WTC11 (cell line): ENCODE data around the gene DCXR. TPM values are rescaled to one million over a fixed set of nuclear protein-coding genes. Genes with fewer than 3 reads are reported as not detected.

Source experiments
- ATAC-seq: fragments of 200-7000 bp; cut with Tn5 transposase; 2 replicates; pipeline ENCODE4 v1.10.0; 2021; ENCODE audit warnings: mild to moderate bottlenecking, moderate library complexity
- CTCF ChIA-PET: fragments of 300-600 bp; sonication (Branson Sonifier 250); formaldehyde crosslinking; loops from one replicate; lab custom pipeline; 2021; ENCODE audit warnings: antibody characterized with exemption; lab: Charles Lee
- POLR2A ChIA-PET: fragments of 350-600 bp; sonication (Branson Sonifier 250); formaldehyde crosslinking; loops from one replicate; lab custom pipeline; 2021; ENCODE audit warnings: antibody characterized with exemption; lab: Charles Lee
- DNase-seq: peaks from one replicate; pipeline ENCODE4 v3.0.0; 2021; ENCODE audit warnings: low spot score
- H3K27ac Mint-ChIP-seq: 2 replicates; pipeline ENCODE4 v1.8.0; 2021; ENCODE audit warnings: mixed read lengths
- H3K27me3 Mint-ChIP-seq: 2 replicates; pipeline ENCODE4 v1.8.0; 2021; ENCODE audit warnings: low read depth, mild to moderate bottlenecking, moderate library complexity, mixed read lengths
- H3K36me3 Mint-ChIP-seq: 2 replicates; pipeline ENCODE4 v1.8.0; 2021; ENCODE audit warnings: mixed read lengths
- H3K4me1 Mint-ChIP-seq: 2 replicates; pipeline ENCODE4 v1.8.0; 2022; ENCODE audit warnings: mixed read lengths
- H3K4me3 Mint-ChIP-seq: 2 replicates; pipeline ENCODE4 v1.8.0; 2021; ENCODE audit warnings: mild to moderate bottlenecking, moderate library complexity, mixed read lengths
- H3K9me3 Mint-ChIP-seq: 2 replicates; pipeline ENCODE4 v1.8.0; 2021; ENCODE audit warnings: mixed read lengths
- CBFB ChIP-seq: sonication (generic); formaldehyde crosslinking; IDR thresholded peaks from 2 replicates; pipeline ENCODE4 v1.8.1; 2022; ENCODE audit warnings: mild to moderate bottlenecking, low read depth, missing genetic modification reagents
- FOXK1 ChIP-seq: sonication (generic); formaldehyde crosslinking; IDR thresholded peaks from 2 replicates; pipeline ENCODE4 v1.8.0; 2022; ENCODE audit warnings: mild to moderate bottlenecking, moderate library complexity, missing genetic modification reagents
- HMGA2 ChIP-seq: fragments of 250-450 bp; sonication (Bioruptor Pico); IDR thresholded peaks from 2 replicates; pipeline ENCODE4 v1.4.0; 2021; ENCODE audit warnings: mild to moderate bottlenecking, moderate library complexity
- IRF2 ChIP-seq: sonication (generic); formaldehyde crosslinking; IDR thresholded peaks from 2 replicates; pipeline ENCODE4 v1.8.0; 2022; ENCODE audit warnings: low read depth, missing genetic modification reagents, borderline replicate concordance
- KAT7 ChIP-seq: sonication (generic); formaldehyde crosslinking; IDR thresholded peaks from 2 replicates; pipeline ENCODE4 v1.8.1; 2023; ENCODE audit warnings: missing genetic modification reagents, mild to moderate bottlenecking, borderline replicate concordance
- MXD4 ChIP-seq: fragments of 250-450 bp; sonication (Bioruptor Pico); IDR thresholded peaks from 2 replicates; pipeline ENCODE4 v1.8.0; 2021; ENCODE audit warnings: mild to moderate bottlenecking, moderate library complexity, borderline replicate concordance
- NFE2L1 ChIP-seq: sonication (generic); formaldehyde crosslinking; IDR thresholded peaks from 2 replicates; pipeline ENCODE4 v1.8.1; 2023; ENCODE audit warnings: missing genetic modification reagents
- NR1H2 ChIP-seq: sonication (generic); formaldehyde crosslinking; IDR thresholded peaks from 2 replicates; pipeline ENCODE4 v1.9.0; 2021; ENCODE audit warnings: mild to moderate bottlenecking, moderate library complexity, missing genetic modification reagents
- TEAD1 ChIP-seq: sonication (generic); formaldehyde crosslinking; IDR thresholded peaks from 2 replicates; pipeline ENCODE4 v1.8.0; 2022; ENCODE audit warnings: mild to moderate bottlenecking, missing genetic modification reagents
- USF2 ChIP-seq: sonication (generic); formaldehyde crosslinking; IDR thresholded peaks from 2 replicates; pipeline ENCODE4 v1.8.1; 2023; ENCODE audit warnings: mild to moderate bottlenecking, missing genetic modification reagents, moderate library complexity
- ZBTB43 ChIP-seq: sonication (generic); formaldehyde crosslinking; IDR thresholded peaks from 2 replicates; pipeline ENCODE4 v1.8.1; 2023; ENCODE audit warnings: mild to moderate bottlenecking, missing genetic modification reagents
- ZNF396 ChIP-seq: fragments of 250-450 bp; sonication (Bioruptor Pico); IDR thresholded peaks from 2 replicates; pipeline ENCODE4 v1.8.0; 2021; ENCODE audit warnings: mild to moderate bottlenecking, moderate library complexity, borderline replicate concordance
- ZNF532 ChIP-seq: fragments of 250-450 bp; sonication (Bioruptor Pico); IDR thresholded peaks from 2 replicates; pipeline ENCODE4 v1.9.0; 2021; ENCODE audit warnings: mild to moderate bottlenecking, borderline replicate concordance
- ZNF671 ChIP-seq: fragments of 250-450 bp; sonication (Bioruptor Pico); IDR thresholded peaks from 2 replicates; pipeline ENCODE4 v1.8.0; 2021; ENCODE audit warnings: mild to moderate bottlenecking
- total RNA-seq: library from RNA; stranded (reverse); gene quantifications from 3 replicates; pipeline ENCODE4 v1.2.3, GENCODE V29; 2021
- TF ChIP-seq, protein P1 (sequence below): sonication (generic); formaldehyde crosslinking; IDR thresholded peaks from 2 replicates; pipeline ENCODE4 v1.8.0; 2023; ENCODE audit warnings: mild to moderate bottlenecking, missing genetic modification reagents
- TF ChIP-seq, protein P2 (sequence below): sonication (generic); formaldehyde crosslinking; IDR thresholded peaks from 2 replicates; pipeline ENCODE4 v1.8.0; 2022; ENCODE audit warnings: mild to moderate bottlenecking, missing genetic modification reagents

DCXR gene
- total RNA-seq, 1 experiment from 2014 or later: 130 TPM

DNA sequence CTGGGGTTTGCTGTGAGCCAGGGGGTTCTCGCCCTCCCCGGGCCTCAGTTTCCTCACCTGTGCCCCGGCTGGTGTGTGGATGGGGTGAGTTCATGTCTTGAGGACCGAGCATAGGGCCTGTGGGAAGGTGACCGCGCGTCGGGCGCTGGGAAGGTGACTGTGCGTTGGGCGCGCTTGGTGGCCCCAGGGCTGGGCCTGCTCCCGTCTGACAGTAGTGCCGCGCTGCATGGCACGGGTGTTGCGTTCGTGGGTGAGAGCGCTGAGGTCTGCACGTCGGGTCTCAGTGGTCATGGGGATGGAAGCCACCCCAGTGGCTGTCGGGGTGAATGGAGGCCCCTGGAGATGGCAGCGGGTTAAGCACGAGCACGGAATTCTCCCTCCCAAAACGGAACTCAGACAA lies 50.9 kb downstream of the DCXR start:
- H3K27me3 Mint-ChIP-seq: no peaks in the 10 kb centered on the region
- peaks cover 8% of the 10 kb centered on the region for H3K4me1 Mint-ChIP-seq
- H3K9me3 Mint-ChIP-seq: no peaks in the 10 kb centered on the region
- DNase-seq (no peak), ATAC-seq (no peak)
- no peak overlapping the region for H3K4me3 Mint-ChIP-seq
- peaks cover 22% of the 10 kb centered on the region for H3K36me3 Mint-ChIP-seq
- TF ChIP-seq USF2 (no peak), MXD4 (CRISPR knock-in tag) (no peak), FOXK1 (CRISPR knock-in tag) (no peak), IRF2 (CRISPR knock-in tag) (no peak), KAT7 (no peak), ZNF396 (CRISPR knock-in tag) (no peak), TEAD1 (CRISPR knock-in tag) (no peak), NR1H2 (CRISPR knock-in tag) (no peak), ZBTB43 (CRISPR knock-in tag) (no peak), HMGA2 (CRISPR knock-in tag) (no peak), NFE2L1 (CRISPR knock-in tag) (no peak), ZNF532 (CRISPR knock-in tag) (no peak), CBFB (CRISPR knock-in tag) (no peak), ZNF671 (CRISPR knock-in tag) (no peak)
- TF ChIP-seq, protein P1, sequence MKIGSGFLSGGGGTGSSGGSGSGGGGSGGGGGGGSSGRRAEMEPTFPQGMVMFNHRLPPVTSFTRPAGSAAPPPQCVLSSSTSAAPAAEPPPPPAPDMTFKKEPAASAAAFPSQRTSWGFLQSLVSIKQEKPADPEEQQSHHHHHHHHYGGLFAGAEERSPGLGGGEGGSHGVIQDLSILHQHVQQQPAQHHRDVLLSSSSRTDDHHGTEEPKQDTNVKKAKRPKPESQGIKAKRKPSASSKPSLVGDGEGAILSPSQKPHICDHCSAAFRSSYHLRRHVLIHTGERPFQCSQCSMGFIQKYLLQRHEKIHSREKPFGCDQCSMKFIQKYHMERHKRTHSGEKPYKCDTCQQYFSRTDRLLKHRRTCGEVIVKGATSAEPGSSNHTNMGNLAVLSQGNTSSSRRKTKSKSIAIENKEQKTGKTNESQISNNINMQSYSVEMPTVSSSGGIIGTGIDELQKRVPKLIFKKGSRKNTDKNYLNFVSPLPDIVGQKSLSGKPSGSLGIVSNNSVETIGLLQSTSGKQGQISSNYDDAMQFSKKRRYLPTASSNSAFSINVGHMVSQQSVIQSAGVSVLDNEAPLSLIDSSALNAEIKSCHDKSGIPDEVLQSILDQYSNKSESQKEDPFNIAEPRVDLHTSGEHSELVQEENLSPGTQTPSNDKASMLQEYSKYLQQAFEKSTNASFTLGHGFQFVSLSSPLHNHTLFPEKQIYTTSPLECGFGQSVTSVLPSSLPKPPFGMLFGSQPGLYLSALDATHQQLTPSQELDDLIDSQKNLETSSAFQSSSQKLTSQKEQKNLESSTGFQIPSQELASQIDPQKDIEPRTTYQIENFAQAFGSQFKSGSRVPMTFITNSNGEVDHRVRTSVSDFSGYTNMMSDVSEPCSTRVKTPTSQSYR (CRISPR knock-in tag): no peak
- TF ChIP-seq, protein P2, sequence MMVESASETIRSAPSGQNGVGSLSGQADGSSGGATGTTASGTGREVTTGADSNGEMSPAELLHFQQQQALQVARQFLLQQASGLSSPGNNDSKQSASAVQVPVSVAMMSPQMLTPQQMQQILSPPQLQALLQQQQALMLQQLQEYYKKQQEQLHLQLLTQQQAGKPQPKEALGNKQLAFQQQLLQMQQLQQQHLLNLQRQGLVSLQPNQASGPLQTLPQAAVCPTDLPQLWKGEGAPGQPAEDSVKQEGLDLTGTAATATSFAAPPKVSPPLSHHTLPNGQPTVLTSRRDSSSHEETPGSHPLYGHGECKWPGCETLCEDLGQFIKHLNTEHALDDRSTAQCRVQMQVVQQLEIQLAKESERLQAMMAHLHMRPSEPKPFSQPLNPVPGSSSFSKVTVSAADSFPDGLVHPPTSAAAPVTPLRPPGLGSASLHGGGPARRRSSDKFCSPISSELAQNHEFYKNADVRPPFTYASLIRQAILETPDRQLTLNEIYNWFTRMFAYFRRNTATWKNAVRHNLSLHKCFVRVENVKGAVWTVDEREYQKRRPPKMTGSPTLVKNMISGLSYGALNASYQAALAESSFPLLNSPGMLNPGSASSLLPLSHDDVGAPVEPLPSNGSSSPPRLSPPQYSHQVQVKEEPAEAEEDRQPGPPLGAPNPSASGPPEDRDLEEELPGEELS (CRISPR knock-in tag): no peak
- peak overlapping the region; percentile 42; the same call in 1 of the 2 replicates for H3K27ac Mint-ChIP-seq
- ChIA-PET CTCF (no interaction called here), POLR2A (no interaction called here)

Other genes with a start within 250 kb of the DCXR start
- gene GCGR, start 233.5 kb downstream of the DCXR start, total RNA-seq: 0.85 to 1.4 TPM (median 1.4 TPM) in 3 replicates
- 126 to 144 TPM (median 131 TPM) in 3 replicates for gene MCRIP1, start 204.4 kb downstream of the DCXR start, total RNA-seq
- gene PPP1R27, start 202.6 kb downstream of the DCXR start, total RNA-seq: not detected in 3 replicates
- 343 to 380 TPM (median 360 TPM) in 3 replicates for gene P4HB, start 177.2 kb downstream of the DCXR start, total RNA-seq
- gene ARHGDIA, start 166.4 kb downstream of the DCXR start, total RNA-seq: 200 to 247 TPM (median 203 TPM) in 3 replicates
- gene ALYREF, start 146.1 kb downstream of the DCXR start, total RNA-seq: 172 to 212 TPM (median 174 TPM) in 3 replicates
- gene ANAPC11, start 146.0 kb downstream of the DCXR start, total RNA-seq: 217 to 249 TPM (median 245 TPM) in 3 replicates
- 1.9 to 2.1 TPM (median 1.9 TPM) in 3 replicates for gene NPB, start 135.5 kb downstream of the DCXR start, total RNA-seq
- 24.7 to 31.4 TPM (median 26.3 TPM) in 3 replicates for gene PCYT2, start 126.3 kb downstream of the DCXR start, total RNA-seq
- gene SIRT7, start 119.5 kb downstream of the DCXR start, total RNA-seq: 19.5 to 24.2 TPM (median 20.9 TPM) in 3 replicates
- gene MAFG, start 110.0 kb downstream of the DCXR start, total RNA-seq: 24.2 to 29.8 TPM (median 24.3 TPM) in 3 replicates
- 144 to 188 TPM (median 164 TPM) in 3 replicates for gene PYCR1, start 100.4 kb downstream of the DCXR start, total RNA-seq
- 0.44 to 0.62 TPM (median 0.46 TPM) in 3 replicates for gene MYADML2, start 90.5 kb downstream of the DCXR start, total RNA-seq
- gene NOTUM, start 76.5 kb downstream of the DCXR start, total RNA-seq: 1.2 to 1.9 TPM (median 1.7 TPM) in 3 replicates
- gene ASPSCR1, start 60.1 kb downstream of the DCXR start, total RNA-seq: 60.4 to 71.9 TPM (median 67.8 TPM) in 3 replicates
- 107 to 121 TPM (median 110 TPM) in 3 replicates for gene CENPX, start 14.8 kb downstream of the DCXR start, total RNA-seq
- 30.5 to 38.1 TPM (median 32.5 TPM) in 3 replicates for gene LRRC45, start 14.4 kb downstream of the DCXR start, total RNA-seq
- 135 to 163 TPM (median 138 TPM) in 3 replicates for gene RAC3, start 6.0 kb downstream of the DCXR start, total RNA-seq
- gene RFNG, start 14.1 kb upstream of the DCXR start, total RNA-seq: 40.9 to 42.3 TPM (median 41.6 TPM) in 3 replicates
- 166 to 181 TPM (median 167 TPM) in 3 replicates for gene GPS1, start 14.2 kb upstream of the DCXR start, total RNA-seq
- 99.6 to 120 TPM (median 106 TPM) in 3 replicates for gene DUS1L, start 28.1 kb upstream of the DCXR start, total RNA-seq
- gene FASN, start 60.5 kb upstream of the DCXR start, total RNA-seq: 611 to 742 TPM (median 654 TPM) in 3 replicates
- 15.1 to 20.0 TPM (median 16.9 TPM) in 3 replicates for gene CCDC57, start 175.1 kb upstream of the DCXR start, total RNA-seq
- 28.7 to 65.3 TPM (median 58.5 TPM) in 3 replicates for gene SLC16A3, start 191.3 kb upstream of the DCXR start, total RNA-seq
- 101 to 111 TPM (median 107 TPM) in 3 replicates for gene CSNK1D, start 236.0 kb upstream of the DCXR start, total RNA-seq